ENCODE results near the gene CELA2B. TPM values are rescaled to one million over a fixed set of nuclear protein-coding genes. Genes with fewer than 3 reads are reported as not detected.

CELA2B gene
- total and polyA plus RNA-seq, 9 of the 15 experiments (the other 6 are each of a cell fraction or from before 2014, with no cell fraction given): 0.25 to 2.1 (median 0.38) TPM; not detected in 5

DNA sequence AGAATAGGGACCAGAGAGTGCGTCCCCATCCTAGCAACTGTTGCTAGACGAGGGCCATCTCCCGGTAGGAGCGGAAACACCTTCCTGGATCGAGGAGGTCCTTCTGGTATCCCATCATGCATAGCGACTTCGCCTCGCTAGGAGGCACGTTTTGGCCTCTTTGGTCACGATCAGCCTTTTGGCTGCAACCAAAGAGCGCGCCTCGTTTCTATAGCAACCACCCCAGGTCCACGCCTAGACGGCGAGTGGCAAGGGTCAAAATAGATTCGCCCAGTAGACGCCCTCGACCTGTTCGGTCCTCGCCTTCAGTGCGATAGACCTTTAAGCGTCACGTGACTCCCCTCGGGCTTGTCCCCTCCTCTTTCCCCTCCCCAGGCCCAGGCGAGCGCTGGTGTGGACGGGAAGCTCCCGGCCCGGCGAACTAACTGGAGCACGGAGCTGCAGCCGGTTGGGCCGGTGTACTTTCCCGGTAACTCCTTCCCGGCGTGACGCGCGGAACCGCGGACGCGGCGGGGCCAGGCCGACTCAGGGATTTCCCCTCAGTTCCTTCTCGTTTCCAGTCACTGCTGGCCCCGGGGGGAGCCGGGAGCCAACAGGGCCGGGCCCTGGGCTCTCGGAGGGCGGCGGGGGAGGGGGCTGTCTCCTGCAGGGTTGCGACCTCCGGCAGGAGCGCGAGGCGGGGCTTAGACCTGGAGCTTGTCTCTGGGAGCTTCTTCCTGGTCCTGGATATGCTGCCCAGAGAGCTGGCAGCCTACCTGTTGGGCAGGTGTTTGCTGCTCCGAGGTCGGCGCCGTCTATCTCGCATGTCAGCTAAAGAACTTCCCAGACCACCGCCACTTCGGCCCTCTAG is 50.8 kb downstream of the CELA2B start, which contains the start of gene DNAJC16 (continued):
- TF ChIP-seq, protein P1, sequence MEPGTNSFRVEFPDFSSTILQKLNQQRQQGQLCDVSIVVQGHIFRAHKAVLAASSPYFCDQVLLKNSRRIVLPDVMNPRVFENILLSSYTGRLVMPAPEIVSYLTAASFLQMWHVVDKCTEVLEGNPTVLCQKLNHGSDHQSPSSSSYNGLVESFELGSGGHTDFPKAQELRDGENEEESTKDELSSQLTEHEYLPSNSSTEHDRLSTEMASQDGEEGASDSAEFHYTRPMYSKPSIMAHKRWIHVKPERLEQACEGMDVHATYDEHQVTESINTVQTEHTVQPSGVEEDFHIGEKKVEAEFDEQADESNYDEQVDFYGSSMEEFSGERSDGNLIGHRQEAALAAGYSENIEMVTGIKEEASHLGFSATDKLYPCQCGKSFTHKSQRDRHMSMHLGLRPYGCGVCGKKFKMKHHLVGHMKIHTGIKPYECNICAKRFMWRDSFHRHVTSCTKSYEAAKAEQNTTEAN (CRISPR knock-in tag; IDR thresholded peaks at IDR 0.05): 0 out of 2 replicates have a peak, but pooled peaks have one; percentile 14
- TF ChIP-seq, protein P2, sequence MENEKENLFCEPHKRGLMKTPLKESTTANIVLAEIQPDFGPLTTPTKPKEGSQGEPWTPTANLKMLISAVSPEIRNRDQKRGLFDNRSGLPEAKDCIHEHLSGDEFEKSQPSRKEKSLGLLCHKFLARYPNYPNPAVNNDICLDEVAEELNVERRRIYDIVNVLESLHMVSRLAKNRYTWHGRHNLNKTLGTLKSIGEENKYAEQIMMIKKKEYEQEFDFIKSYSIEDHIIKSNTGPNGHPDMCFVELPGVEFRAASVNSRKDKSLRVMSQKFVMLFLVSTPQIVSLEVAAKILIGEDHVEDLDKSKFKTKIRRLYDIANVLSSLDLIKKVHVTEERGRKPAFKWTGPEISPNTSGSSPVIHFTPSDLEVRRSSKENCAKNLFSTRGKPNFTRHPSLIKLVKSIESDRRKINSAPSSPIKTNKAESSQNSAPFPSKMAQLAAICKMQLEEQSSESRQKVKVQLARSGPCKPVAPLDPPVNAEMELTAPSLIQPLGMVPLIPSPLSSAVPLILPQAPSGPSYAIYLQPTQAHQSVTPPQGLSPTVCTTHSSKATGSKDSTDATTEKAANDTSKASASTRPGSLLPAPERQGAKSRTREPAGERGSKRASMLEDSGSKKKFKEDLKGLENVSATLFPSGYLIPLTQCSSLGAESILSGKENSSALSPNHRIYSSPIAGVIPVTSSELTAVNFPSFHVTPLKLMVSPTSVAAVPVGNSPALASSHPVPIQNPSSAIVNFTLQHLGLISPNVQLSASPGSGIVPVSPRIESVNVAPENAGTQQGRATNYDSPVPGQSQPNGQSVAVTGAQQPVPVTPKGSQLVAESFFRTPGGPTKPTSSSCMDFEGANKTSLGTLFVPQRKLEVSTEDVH (IDR thresholded peaks at IDR 0.05; ENCODE audit: low read depth, partially characterized antibody): peak; percentile 59
- TF ChIP-seq ZNF76 (CRISPR knock-in tag; IDR thresholded peaks at IDR 0.05; ENCODE audit: borderline replicate concordance): 0 out of 2 replicates have a peak, but pooled peaks have one; percentile 71
- TF ChIP-seq ZBTB17 (CRISPR knock-in tag; IDR thresholded peaks at IDR 0.05): peak; percentile 96
- TF ChIP-seq, protein P3, sequence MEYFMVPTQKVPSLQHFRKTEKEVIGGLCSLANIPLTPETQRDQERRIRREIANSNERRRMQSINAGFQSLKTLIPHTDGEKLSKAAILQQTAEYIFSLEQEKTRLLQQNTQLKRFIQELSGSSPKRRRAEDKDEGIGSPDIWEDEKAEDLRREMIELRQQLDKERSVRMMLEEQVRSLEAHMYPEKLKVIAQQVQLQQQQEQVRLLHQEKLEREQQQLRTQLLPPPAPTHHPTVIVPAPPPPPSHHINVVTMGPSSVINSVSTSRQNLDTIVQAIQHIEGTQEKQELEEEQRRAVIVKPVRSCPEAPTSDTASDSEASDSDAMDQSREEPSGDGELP (CRISPR knock-in tag; IDR thresholded peaks at IDR 0.05; ENCODE audit: borderline replicate concordance): peak; percentile 95
- peak; percentile 81; the same call in 1 of the 2 replicates for TF ChIP-seq NR2C2 (CRISPR knock-in tag; IDR thresholded peaks at IDR 0.05)
- TF ChIP-seq NR2C2 (tag; IDR thresholded peaks at IDR 0.05): peak; percentile 96
- TF ChIP-seq SAFB2 (IDR thresholded peaks at IDR 0.05; ENCODE audit: borderline replicate concordance, low read depth, low read length, severe bottlenecking): no peak
- no peak for TF ChIP-seq ZNF354B (CRISPR knock-in tag; IDR thresholded peaks at IDR 0.05)
- peak; percentile 47; the same call in 1 of the 2 replicates for TF ChIP-seq TEAD4 (IDR thresholded peaks at IDR 0.05; ENCODE audit: low read length)
- no peak for TF ChIP-seq TEAD4 (CRISPR knock-in tag; IDR thresholded peaks at IDR 0.05; ENCODE audit: borderline replicate concordance)
- no peak for TF ChIP-seq ADNP (tag; IDR thresholded peaks at IDR 0.05)
- TF ChIP-seq NR0B1 (IDR thresholded peaks at IDR 0.05; ENCODE audit: partially characterized antibody): no peak
- TF ChIP-seq RFX5 (IDR thresholded peaks at IDR 0.05; ENCODE audit: low read depth, low read length): 0 out of 2 replicates have a peak, but pooled peaks have one; percentile 42
- no peak for TF ChIP-seq NR2F6 (CRISPR knock-in tag; IDR thresholded peaks at IDR 0.05)
- TF ChIP-seq CEBPG (CRISPR knock-in tag; IDR thresholded peaks at IDR 0.05): no peak
- no peak for TF ChIP-seq CEBPG (tag; conservative IDR thresholded peaks at IDR 0.05 in 1 of 2, IDR thresholded peaks at IDR 0.05 in 1 of 2)
- TF ChIP-seq, protein P4, sequence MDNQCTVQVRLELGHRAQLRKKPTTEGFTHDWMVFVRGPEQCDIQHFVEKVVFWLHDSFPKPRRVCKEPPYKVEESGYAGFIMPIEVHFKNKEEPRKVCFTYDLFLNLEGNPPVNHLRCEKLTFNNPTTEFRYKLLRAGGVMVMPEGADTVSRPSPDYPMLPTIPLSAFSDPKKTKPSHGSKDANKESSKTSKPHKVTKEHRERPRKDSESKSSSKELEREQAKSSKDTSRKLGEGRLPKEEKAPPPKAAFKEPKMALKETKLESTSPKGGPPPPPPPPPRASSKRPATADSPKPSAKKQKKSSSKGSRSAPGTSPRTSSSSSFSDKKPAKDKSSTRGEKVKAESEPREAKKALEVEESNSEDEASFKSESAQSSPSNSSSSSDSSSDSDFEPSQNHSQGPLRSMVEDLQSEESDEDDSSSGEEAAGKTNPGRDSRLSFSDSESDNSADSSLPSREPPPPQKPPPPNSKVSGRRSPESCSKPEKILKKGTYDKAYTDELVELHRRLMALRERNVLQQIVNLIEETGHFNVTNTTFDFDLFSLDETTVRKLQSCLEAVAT (IDR thresholded peaks at IDR 0.05): peak in 1 of 2 experiments; percentile 88; a peak in 2 of 4 replicates
- no peak for TF ChIP-seq EZH2 (IDR thresholded peaks at IDR 0.05; ENCODE audit: borderline replicate concordance, low read depth, low read length)
